Placental pericyte (primary cell): Measurements from ENCODE around the gene ZNF280B. TPM values are rescaled to one million over a fixed set of nuclear protein-coding genes. Genes with fewer than 3 reads are reported as not detected.

Source experiments
- total RNA-seq: library from RNA; depleted of rRNA; stranded (reverse); fragments of >200 nt; gene quantifications from 2 replicates; pipeline ENCODE4 v1.2.3, GENCODE V29; 2012

ZNF280B gene
- 1.6 and 2.0 TPM in 2 replicates for total RNA-seq

GRCh38 chr22:22508274-22509176, at the start of gene ZNF280B:
Gene ZNF280B, minus strand, starts transcription at chr22:22508742. Its CDS starts 19,344 bp downstream, at chr22:22489398.

DNA sequence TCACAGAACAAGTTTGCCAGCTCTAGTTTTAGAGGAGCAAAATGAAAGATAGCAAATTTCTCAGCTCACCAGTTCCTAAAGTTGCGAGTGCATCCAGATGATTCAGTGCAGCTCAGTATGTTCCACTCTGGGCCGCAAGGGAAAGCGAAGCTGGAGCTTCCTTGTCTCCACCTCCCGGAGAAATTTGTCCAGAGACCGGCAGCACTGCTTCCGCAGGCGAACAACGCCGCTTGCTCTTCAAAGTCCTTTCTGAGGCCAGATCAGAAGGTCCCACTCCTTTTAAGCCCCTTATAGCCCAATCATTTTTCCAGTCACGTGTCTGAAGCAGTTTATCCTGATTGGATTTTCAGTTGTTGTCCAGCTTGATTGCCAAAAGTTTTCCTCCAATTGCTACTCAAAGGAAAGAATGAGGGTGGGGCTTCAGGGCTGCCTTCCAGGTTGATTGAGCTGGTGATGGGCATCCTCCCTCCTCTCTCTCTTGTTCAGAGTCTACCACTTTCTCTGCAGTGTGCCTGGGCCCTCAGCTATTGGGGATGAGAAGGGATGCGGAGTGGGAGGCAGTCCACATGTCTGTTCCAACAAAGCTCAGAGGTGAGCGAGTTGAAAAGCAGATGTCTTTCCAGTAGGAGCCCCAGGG, 11.6 kb upstream of the ZNF280B start, which contains the start of gene ZNF280A:
ZNF280A (minus strand) TSS at position 251 of the 637 bp plus-strand sequence. CDS start 4,640 bp downstream, outside the sequence.

Other genes starting within 250 kb of the ZNF280B start
- gene ZNF280A, start 11.5 kb upstream of the ZNF280B start, total RNA-seq = 0.72 and 1.3 TPM in 2 replicates
- gene PRAME, start 50.5 kb upstream of the ZNF280B start, total RNA-seq = 0.14 and 0.44 TPM in 2 replicates
- not detected in 2 replicates for gene GGTLC2, start 135.9 kb upstream of the ZNF280B start, total RNA-seq